HG03045 (cell line): ENCODE data around the gene ZSCAN10.

Source experiments
- ATAC-seq: cut with Tn5 transposase; IDR thresholded peaks from one replicate; pipeline ENCODE4 v1.9.1; 2021; ENCODE audit warnings: mild to moderate bottlenecking, moderate library complexity; ENCODE audit not compliant: unreplicated experiment

Gene ZSCAN10

GRCh38 chr16:3049921-3050481, 49.1 kb downstream of the ZSCAN10 start:
- ATAC-seq = no peak

DNA sequence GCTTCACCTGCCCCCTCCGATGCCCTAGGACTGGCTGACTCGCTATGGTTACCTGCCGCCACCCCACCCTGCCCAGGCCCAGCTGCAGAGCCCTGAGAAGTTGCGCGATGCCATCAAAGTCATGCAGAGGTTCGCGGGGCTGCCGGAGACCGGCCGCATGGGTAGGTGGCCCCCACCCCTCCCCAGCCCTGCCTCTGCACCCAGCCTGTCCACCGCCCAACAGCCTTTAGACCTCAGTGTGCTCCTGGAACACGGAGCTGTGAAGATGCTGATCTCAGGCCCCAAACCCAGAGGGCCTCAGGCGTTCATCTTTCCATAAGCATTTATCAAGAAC, 51.7 kb downstream of the ZSCAN10 start:
- ATAC-seq = no peak

DNA sequence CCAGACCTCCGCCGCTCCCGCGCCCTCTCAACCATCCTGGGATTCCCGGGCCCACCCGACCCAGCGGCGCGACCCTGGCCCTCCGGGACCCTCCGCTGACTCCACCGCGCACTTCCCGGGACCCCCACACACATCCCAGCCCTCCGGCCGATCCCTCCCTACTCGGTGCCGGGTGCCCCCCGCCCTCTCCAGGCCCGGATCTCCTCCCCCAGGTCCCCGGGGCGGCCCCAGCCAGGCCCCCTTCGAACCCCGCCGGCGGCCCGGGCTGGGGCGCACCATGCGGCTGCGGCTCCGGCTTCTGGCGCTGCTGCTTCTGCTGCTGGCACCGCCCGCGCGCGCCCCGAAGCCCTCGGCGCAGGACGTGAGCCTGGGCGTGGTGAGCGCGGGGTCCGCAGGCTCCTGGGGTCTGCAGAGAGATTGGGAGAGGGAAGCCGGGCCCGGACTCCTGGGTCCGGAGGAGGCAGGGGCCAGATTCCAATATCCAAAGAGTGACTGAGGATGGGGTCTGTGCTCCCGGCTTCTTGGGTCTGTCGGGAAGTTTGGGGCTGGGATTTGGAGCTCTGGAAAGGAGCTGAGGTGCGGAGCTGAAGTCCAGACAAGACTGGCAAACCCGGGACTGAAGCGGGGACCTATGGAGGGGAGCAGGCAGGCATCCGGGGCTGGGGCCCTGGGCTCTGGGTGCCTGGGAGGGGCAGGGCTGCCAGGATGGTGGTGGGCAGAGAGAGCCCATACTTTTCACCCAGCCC, 52.3 kb downstream of the ZSCAN10 start:
- ATAC-seq = no peak

DNA sequence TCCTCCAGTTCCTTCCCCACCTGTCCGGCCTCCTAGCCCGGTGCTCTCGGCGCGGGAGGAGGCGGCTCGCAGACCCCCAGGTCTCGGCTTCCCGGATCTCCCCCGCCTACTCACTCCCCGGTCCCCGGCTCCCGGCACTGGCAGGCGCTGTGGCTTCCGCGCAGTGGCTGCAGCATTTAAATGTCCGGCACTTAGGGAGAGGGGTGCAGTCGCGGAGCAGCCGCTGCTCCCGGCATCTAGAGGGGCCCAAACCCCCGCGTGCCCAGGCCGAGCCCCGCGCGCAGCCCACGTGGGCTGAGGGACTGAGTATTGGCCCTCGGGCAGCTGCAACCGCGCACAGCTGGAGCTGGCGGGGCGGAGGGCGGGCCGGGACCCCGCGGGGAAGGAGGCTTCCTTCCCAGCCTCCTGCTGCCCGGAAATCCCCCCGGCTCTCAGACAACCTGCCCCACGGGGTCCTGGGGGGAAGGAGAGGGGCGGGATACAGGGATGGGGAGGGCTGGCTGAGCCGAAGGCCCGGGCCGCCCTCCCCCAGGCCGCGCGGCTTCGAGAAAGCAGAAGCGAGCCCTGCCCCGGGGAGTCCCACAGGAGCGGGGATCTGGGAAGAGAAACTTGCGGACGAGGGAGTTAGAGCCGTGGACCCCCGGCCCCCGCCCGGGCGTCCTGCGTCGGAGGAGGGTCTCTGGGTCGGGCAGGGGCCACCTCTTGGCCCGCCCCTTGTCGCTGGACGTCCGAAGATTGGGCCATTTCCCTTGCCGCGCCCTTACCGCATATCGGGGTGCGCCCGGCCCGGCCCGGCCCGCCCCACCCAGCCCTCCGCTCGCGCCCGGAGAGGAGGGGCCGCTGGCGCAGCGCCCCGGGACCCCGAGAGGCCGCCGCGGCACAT, 53.1 kb downstream of the ZSCAN10 start, which contains the start of gene MMP25:
TSS of gene MMP25 (plus strand) at position 804 of the 883 bp plus-strand sequence. CDS start 357 bp downstream, outside the sequence.
- ATAC-seq = no peak

GRCh38 chr16:3044708-3045107, 54.4 kb downstream of the ZSCAN10 start:
- ATAC-seq = no peak

DNA sequence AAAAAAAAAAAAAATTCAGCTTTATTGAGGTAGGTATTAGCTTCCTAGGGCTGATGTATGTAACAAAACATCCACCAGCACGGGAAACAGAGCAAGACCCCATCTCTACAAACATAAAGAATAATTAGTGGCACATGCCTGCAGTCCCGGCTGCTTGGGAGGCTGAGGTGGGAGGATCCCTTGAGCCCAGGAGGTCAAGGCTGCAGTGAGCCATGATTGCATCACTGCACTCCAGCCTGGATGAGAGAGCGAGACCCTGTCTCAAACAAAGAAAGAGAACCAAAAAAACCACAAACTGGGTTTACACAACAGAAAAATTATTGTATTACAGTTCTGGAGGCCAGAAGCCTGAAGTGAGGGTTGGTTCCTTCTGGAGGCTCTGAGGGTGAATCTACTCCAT, 56.7 kb downstream of the ZSCAN10 start:
- ATAC-seq = no peak

- ATAC-seq = no peak
Observed at GRCh38 chr16:3038896-3039295, 60.2 kb downstream of the ZSCAN10 start.
